Epidermal melanocyte (primary cell): ENCODE results near the gene TFPT.

Source experiments
- DNase-seq: peaks from one replicate; pipeline ENCODE4 v3.0.0; 2011; ENCODE audit warnings: low spot score; ENCODE audit not compliant: insufficient read length

TFPT gene, protein sequence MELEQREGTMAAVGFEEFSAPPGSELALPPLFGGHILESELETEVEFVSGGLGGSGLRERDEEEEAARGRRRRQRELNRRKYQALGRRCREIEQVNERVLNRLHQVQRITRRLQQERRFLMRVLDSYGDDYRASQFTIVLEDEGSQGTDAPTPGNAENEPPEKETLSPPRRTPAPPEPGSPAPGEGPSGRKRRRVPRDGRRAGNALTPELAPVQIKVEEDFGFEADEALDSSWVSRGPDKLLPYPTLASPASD

DNA sequence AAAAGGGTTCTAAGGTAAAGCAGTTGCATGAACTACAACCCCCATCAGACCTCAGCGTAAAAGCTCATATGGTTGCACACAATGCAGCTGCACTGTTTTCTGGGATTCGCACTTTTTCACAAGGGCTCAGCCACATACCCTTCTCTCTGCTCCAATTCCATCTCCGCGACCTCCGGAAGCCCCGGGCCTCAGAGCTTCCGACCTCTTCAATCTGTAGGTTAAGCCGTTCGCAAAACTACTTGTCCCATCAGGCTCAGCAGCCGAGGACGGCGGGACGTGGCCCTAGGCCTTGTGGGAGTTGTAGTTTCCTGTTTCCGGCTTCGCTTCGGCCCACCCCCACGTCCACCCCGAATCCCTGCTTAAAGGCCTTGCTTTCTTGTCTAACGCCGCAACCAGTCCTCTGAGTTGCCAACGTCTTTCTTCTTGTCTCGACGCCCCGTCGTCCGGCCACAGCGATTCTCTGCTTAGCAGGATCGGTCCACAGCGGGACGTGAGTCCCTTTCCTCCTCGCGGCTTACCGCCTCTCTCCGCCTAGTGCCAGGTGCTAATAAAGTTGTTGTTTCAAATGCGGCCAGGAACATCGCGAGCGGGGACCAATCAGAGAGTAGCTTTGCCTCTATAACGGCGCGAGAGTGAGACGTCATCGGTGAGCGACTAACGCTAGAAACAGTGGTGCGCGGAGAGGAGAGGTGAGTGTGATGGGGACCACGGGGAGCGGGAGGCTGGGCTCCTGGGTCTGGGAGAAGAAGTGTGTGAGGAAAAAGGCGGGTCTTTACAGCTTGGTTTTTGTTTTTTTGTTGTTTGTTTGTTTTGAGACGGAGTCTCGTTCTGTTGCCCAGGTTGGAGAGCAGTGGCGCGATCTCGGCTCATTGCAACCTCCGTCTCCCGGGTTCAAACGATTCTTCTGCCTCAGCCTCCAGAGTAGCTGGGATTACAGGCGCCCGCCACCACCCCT is at the start of gene TFPT, which contains the start of gene PRPF31:
Gene TFPT (minus strand): TSS at position 549 of the 955 bp plus-strand sequence. CDS start 388 bp downstream, at position 161.
Gene PRPF31 (plus strand): TSS at position 646 of the 955 bp plus-strand sequence. CDS start 2,525 bp downstream, outside the sequence.
- DNase-seq, result peak; percentile 100

DNA sequence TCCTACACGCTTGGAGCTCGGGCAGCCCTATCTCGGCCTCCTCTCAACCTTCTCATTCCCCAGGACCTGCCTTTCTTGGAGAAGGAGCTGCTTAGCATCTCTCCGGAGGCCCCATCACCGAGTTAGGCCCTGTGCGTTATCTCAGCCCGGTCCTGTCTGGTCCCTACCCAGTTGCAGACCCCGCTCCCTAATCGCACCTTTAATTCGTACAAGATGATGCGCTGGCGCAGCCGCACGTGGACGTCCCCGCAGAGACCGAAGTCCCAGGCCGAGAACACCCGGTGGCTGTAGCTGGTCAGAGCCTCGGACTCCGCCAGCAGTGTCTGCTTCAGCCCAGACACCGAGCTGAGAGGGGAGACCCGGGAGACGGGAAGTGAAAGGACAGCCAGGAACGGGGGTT is 49.8 kb upstream of the TFPT start:
- no peak for DNase-seq

DNA sequence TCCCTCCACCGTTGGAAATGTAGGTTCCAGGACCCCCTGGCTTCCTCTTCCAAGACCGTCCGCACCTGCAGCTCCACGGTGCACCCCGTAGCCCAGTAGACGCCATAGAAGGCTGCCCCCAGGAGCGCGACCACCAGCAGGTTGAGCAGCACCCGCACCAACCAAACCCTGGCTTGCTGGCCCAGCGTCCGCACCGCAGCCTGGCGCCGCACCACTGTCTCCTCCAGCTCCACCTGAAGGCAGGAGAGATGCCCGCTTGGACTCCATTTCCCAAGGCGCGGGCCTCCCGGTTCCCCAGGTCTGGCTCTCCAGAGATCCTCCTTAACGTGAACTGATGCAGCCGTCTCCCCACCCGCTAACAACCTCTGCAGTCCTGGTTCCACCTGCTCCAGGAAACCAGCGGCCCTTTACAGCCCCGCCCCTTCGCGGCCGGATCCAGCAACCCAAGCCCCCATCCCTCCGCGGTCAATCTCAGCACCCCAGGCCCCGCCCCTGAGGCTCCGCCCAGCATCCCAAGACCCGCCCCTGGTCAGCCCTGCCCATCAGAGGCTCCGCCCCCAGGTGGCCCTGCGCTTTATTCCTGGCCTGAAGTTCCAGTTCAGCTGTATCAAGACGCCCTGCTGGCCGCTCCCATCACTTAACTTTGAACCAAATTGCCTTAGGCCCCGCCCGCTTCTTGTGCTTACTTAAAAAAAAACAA is 49.1 kb upstream of the TFPT start:
- no peak for DNase-seq

GRCh38 chr19:54162884-54163283 is 47.4 kb upstream of the TFPT start:
- no peak for DNase-seq

GRCh38 chr19:54162241-54162805 is 46.9 kb upstream of the TFPT start:
- peak; percentile 63 for DNase-seq

GRCh38 chr19:54160854-54161253 is 45.4 kb upstream of the TFPT start:
- no peak for DNase-seq

- DNase-seq, result no peak
Measured at GRCh38 chr19:54160182-54160811, 44.8 kb upstream of the TFPT start.

GRCh38 chr19:54159352-54160181 is 44.1 kb upstream of the TFPT start, which contains the start of gene LENG1:
LENG1 (minus strand) TSS chr19:54159721; CDS start chr19:54159695, 26 bp downstream.
- DNase-seq, result peak; percentile 100

DNA sequence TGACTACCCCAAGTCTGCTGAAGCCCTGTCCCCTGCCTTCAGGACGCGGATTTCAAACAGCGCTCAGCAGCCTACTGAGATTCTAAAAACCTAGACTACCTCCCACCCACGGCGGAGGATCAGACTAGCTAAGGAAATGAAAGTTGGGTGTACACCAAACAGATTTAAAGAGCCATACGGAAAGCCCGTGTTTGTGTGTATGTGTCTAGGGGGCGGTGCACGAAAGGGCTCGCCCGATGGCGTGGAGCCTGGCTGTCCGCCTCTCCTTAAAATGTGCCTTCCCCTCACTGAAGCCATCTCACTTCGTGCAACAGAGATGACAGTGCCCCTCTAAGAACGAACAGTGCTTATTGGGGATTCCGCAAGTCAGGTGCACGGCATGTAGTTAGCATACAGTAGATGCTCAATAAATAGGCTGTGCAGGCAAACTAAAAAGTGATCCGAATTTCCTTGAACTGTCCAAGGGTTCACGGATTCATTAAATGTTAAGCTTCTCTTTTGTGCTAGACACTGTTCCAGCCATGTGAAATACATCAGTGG is 43.4 kb upstream of the TFPT start:
- peak; percentile 43 for DNase-seq

GRCh38 chr19:54156953-54157352 is 41.5 kb upstream of the TFPT start:
- no peak for DNase-seq

GRCh38 chr19:54156490-54156889 is 41.0 kb upstream of the TFPT start:
- DNase-seq, result no peak

- no peak for DNase-seq
Measured at GRCh38 chr19:54155694-54156093, 40.2 kb upstream of the TFPT start.

DNA sequence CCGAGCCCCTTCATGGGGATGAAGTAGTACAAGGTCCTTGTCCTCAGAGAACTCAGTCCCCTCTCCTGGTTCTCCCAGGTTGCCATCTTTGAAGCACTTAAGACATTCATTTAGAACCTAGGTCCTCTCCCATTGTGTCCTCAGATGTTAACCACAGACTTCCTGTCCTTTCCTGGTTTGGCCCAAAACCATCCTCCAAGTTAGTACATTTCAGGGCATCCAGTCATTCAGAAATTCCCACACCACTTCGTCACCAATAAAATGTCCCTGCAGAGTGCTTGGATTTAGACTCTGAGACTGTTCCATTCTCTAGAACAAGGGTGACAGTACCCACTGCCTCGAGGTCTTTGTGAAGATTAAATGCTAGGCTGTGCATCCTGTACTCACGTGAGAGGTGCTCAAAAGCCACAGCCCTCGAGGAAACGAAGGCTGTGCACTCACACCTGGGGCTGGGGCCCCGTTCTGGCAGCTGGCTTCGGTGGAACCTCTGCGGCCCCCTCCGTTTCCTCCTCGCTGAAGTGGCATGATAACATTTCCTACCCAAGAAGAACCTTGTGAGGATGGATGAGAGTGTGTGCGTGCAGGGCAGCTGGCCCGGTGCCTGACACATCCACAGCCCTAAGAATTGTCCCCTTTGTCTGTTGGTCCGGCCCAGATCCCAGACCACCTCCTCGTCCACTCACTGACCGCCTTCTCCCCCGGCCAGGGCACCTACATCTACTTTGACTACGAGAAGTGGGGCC is 39.3 kb upstream of the TFPT start:
- DNase-seq, result no peak

DNA sequence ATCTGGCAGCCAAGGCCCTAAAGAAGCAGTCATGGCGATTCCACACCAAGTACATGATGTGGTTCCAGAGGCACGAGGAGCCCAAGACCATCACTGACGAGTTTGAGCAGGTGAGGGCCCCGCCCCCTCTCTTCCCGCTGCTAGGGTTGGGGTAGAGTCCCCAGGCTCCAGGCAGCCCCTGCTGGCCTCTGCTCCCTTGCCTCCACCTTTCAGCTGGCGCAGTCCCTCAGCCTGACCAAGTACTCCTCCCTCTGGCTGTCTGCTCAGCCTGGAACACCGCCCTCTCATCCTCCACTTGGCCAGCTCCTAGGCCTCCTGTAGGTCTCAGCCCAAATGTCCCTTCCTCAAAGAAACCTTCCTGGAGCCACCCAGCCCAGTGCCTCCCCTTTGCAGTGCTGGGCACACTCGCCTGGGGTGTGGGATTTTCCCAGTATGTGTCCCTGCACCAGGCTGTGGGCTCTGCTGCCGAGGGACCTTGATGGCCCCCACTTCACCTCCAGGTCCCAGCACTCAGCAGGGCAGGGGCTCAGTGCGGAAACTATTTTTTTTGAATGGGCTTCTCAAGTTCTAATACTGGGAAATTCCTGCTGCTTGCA is 38.4 kb upstream of the TFPT start:
- no peak for DNase-seq

DNA sequence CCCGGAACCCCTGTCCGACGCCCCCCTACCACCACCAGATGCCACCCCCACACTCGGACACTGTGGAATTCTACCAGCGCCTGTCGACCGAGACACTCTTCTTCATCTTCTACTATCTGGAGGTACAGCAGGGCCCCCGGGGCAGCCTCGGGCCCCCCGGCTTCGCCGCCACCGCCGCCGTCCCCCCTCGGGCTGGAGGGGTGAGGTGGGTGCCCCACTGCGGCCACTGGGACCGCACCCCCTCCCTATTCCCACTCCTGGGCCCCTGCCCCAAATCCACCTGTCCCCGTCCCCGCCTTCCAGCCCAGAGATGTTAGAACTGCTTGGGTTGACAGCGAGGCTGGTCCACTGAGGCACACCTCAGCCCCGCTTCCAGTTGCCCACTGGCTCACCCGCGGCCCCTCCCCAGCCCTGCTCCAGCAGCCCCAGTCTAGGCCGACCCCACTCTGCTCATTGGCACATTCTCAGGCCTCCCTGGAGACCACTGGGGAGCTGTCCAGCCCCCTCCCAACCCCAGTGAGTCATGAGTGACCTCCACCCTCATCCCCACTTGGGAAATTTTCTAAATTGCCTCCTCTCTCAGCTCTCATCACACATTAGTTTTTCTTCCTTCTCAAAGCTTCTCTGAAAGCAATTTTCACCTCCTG is 37.5 kb upstream of the TFPT start:
- DNase-seq, result no peak

- DNase-seq, result no peak
Measured at GRCh38 chr19:54152267-54152666, 36.8 kb upstream of the TFPT start.

DNA sequence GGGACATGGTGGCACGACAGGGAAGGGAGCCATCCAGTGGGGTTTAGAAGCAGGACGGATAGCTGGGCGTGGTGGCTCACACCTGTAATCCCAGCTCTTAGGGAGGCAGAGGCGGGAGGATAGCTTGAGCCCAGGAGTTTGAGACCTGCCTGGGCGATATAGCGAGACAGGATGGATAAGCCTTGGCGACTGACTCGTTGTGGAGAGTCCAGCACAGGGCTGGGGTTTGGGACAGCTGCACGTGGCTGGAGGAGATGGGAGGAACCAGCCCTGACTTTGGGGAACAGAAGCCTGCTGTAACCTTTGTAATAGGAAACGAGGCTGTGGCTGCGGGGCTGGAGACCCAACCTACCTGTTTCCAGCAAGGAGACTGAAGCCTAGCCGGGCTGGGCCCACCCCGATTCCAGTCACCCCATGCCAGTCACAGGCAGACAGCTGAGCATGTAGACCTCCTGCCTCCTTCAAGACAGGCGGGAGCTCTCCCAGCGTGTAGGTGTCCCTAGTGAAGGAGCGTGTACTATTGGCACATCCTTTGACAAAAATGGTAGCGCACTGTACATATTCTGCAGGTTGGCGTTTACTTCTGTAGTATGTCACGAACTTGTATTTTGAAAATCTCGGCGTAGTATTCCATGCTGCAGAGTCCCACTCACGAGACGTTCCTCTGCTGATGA is 36.0 kb upstream of the TFPT start:
- DNase-seq, result no peak
